ENCODE results near the gene FBXO8. TPM values are rescaled to one million over a fixed set of nuclear protein-coding genes. Genes with fewer than 3 reads are reported as not detected.

Gene FBXO8
- total and polyA plus RNA-seq, 3 experiments from 2014 or later: 14.5 to 20.3 (median 18.3) TPM

GRCh38 chr4:174230680-174231079 is 52.8 kb downstream of the FBXO8 start:
- H3K27ac ChIP-seq (ENCODE audit: low read depth, low read length): no peak overlapping the region
- no peak for DNase-seq
- Mint-ChIP-seq H3K9me3 (no peaks in the 10 kb centered on the region), H3K4me3 (no peak overlapping the region), H3K4me1 (no peaks in the 10 kb centered on the region), H3K27ac (no peak overlapping the region), H3K27me3 (peaks cover under 1 to 9% of the 10 kb centered on the region in 2 donors), H3K36me3 (peaks cover 0 to 9% (median 3%) of the 10 kb centered on the region in 3 donors)
- H3K4me3 ChIP-seq (ENCODE audit: low read length): no peak overlapping the region
- H3K36me3 ChIP-seq (ENCODE audit: insufficient read depth, low read length): no peaks in the 10 kb centered on the region
- H3K27me3 ChIP-seq (ENCODE audit: insufficient read depth, low read length, poor library complexity, severe bottlenecking): no peaks in the 10 kb centered on the region
- H3K4me1 ChIP-seq (ENCODE audit: insufficient read depth, low read length): no peaks in the 10 kb centered on the region
- ChIA-PET CTCF (no interaction called here), POLR2A (no interaction called here)
- H3K9me3 ChIP-seq (ENCODE audit: low read length): no peaks in the 10 kb centered on the region

- ChIA-PET POLR2A (no interaction called here), CTCF (no interaction called here)
- peaks cover 0 to 6% (median 0%) of the 10 kb centered on the region in 3 donors for H3K36me3 Mint-ChIP-seq
- no peak overlapping the region for H3K27ac Mint-ChIP-seq
- peaks cover 4% of the 10 kb centered on the region for H3K27me3 ChIP-seq (ENCODE audit: insufficient read depth, low read length, poor library complexity, severe bottlenecking)
- H3K4me1 ChIP-seq (ENCODE audit: insufficient read depth, low read length): no peaks in the 10 kb centered on the region
- H3K9me3 ChIP-seq (ENCODE audit: low read length): no peaks in the 10 kb centered on the region
- H3K27ac ChIP-seq (ENCODE audit: low read depth, low read length): no peak overlapping the region
- no peak for DNase-seq
- no peak overlapping the region for H3K4me3 Mint-ChIP-seq
- H3K4me1 Mint-ChIP-seq: no peaks in the 10 kb centered on the region
- no peak overlapping the region for H3K4me3 ChIP-seq (ENCODE audit: low read length)
- no peaks in the 10 kb centered on the region for H3K36me3 ChIP-seq (ENCODE audit: insufficient read depth, low read length)
- H3K27me3 Mint-ChIP-seq: peaks cover 4 to 15% of the 10 kb centered on the region in 2 donors
- no peaks in the 10 kb centered on the region for H3K9me3 Mint-ChIP-seq
Observed at GRCh38 chr4:174230148-174230547, 53.3 kb downstream of the FBXO8 start.

GRCh38 chr4:174228988-174229387 is 54.5 kb downstream of the FBXO8 start:
- H3K9me3 ChIP-seq (ENCODE audit: low read length): no peaks in the 10 kb centered on the region
- Mint-ChIP-seq H3K4me3 (no peak overlapping the region), H3K27me3 (peaks cover 4 to 16% of the 10 kb centered on the region in 2 donors), H3K4me1 (no peaks in the 10 kb centered on the region), H3K27ac (no peak overlapping the region), H3K36me3 (peaks cover 0 to 1% (median 0%) of the 10 kb centered on the region in 3 donors), H3K9me3 (no peaks in the 10 kb centered on the region)
- no peak overlapping the region for H3K27ac ChIP-seq (ENCODE audit: low read depth, low read length)
- no peaks in the 10 kb centered on the region for H3K4me1 ChIP-seq (ENCODE audit: insufficient read depth, low read length)
- CTCF ChIA-PET: no interaction called here
- no peaks in the 10 kb centered on the region for H3K36me3 ChIP-seq (ENCODE audit: insufficient read depth, low read length)
- no peak for DNase-seq
- POLR2A ChIA-PET: no interaction called here
- H3K27me3 ChIP-seq (ENCODE audit: insufficient read depth, low read length, poor library complexity, severe bottlenecking): peaks cover 4% of the 10 kb centered on the region
- H3K4me3 ChIP-seq (ENCODE audit: low read length): no peak overlapping the region

- ChIA-PET POLR2A (no interaction called here), CTCF (no interaction called here)
- no peak overlapping the region for H3K4me3 Mint-ChIP-seq
- no peak for DNase-seq
- no peaks in the 10 kb centered on the region for H3K36me3 Mint-ChIP-seq
- peaks cover 4% of the 10 kb centered on the region for H3K27me3 ChIP-seq (ENCODE audit: insufficient read depth, low read length, poor library complexity, severe bottlenecking)
- H3K4me1 ChIP-seq (ENCODE audit: insufficient read depth, low read length): no peaks in the 10 kb centered on the region
- H3K4me1 Mint-ChIP-seq: no peaks in the 10 kb centered on the region
- no peaks in the 10 kb centered on the region for H3K9me3 Mint-ChIP-seq
- no peak overlapping the region for H3K27ac ChIP-seq (ENCODE audit: low read depth, low read length)
- H3K27me3 Mint-ChIP-seq: peaks cover 8 to 31% of the 10 kb centered on the region in 2 donors
- H3K27ac Mint-ChIP-seq: no peak overlapping the region
- H3K9me3 ChIP-seq (ENCODE audit: low read length): no peaks in the 10 kb centered on the region
- H3K4me3 ChIP-seq (ENCODE audit: low read length): no peak overlapping the region
- no peaks in the 10 kb centered on the region for H3K36me3 ChIP-seq (ENCODE audit: insufficient read depth, low read length)
Observed at GRCh38 chr4:174225349-174226049, 58.0 kb downstream of the FBXO8 start.

- Mint-ChIP-seq H3K36me3 (no peaks in the 10 kb centered on the region), H3K9me3 (no peaks in the 10 kb centered on the region), H3K4me1 (no peaks in the 10 kb centered on the region), H3K27ac (no peak overlapping the region), H3K27me3 (peaks cover 10 to 38% of the 10 kb centered on the region in 2 donors), H3K4me3 (no peak overlapping the region)
- ChIA-PET CTCF (no interaction called here), POLR2A (no interaction called here)
- H3K4me3 ChIP-seq (ENCODE audit: low read length): no peak overlapping the region
- DNase-seq: no peak
- H3K9me3 ChIP-seq (ENCODE audit: low read length): no peaks in the 10 kb centered on the region
- H3K36me3 ChIP-seq (ENCODE audit: insufficient read depth, low read length): no peaks in the 10 kb centered on the region
- H3K27me3 ChIP-seq (ENCODE audit: insufficient read depth, low read length, poor library complexity, severe bottlenecking): peaks cover 4% of the 10 kb centered on the region
- no peak overlapping the region for H3K27ac ChIP-seq (ENCODE audit: low read depth, low read length)
- no peaks in the 10 kb centered on the region for H3K4me1 ChIP-seq (ENCODE audit: insufficient read depth, low read length)
Observed at GRCh38 chr4:174224550-174224949, 58.9 kb downstream of the FBXO8 start.

GRCh38 chr4:174222266-174222872 is 61.1 kb downstream of the FBXO8 start:
- POLR2A ChIA-PET: no interaction called here
- no peak overlapping the region for H3K4me3 ChIP-seq (ENCODE audit: low read length)
- no peaks in the 10 kb centered on the region for H3K36me3 Mint-ChIP-seq
- CTCF ChIA-PET: interaction anchor here (1.0 to 1.2 kb wide), 3 partner anchors 11 to 97 kb away, joined by 3 read pairs; no protein-coding TSS in a partner anchor
- H3K4me1 ChIP-seq (ENCODE audit: insufficient read depth, low read length): peaks cover 9% of the 10 kb centered on the region
- no peak overlapping the region for H3K27ac Mint-ChIP-seq
- peaks cover 28 to 57% of the 10 kb centered on the region in 2 donors for H3K27me3 Mint-ChIP-seq
- H3K4me3 Mint-ChIP-seq: no peak overlapping the region
- no peaks in the 10 kb centered on the region for H3K36me3 ChIP-seq (ENCODE audit: insufficient read depth, low read length)
- peaks cover 16% of the 10 kb centered on the region for H3K27me3 ChIP-seq (ENCODE audit: insufficient read depth, low read length, poor library complexity, severe bottlenecking)
- DNase-seq: peak in 1 of 5 donors; percentile 23
- H3K9me3 Mint-ChIP-seq: no peaks in the 10 kb centered on the region
- no peak overlapping the region for H3K27ac ChIP-seq (ENCODE audit: low read depth, low read length)
- peaks cover 9 to 14% (median 11%) of the 10 kb centered on the region in 3 donors for H3K4me1 Mint-ChIP-seq
- no peaks in the 10 kb centered on the region for H3K9me3 ChIP-seq (ENCODE audit: low read length)

- H3K9me3 ChIP-seq (ENCODE audit: low read length): no peaks in the 10 kb centered on the region
- POLR2A ChIA-PET: interaction anchor here (0.6 kb wide), 1 partner anchor 17 kb away, joined by 8 read pairs; no protein-coding TSS in a partner anchor
- Mint-ChIP-seq H3K4me1 (peaks cover 36 to 50% (median 45%) of the 10 kb centered on the region in 3 donors), H3K27me3 (peaks cover 57 to 84% of the 10 kb centered on the region in 2 donors), H3K9me3 (peaks cover 0 to 12% (median 6%) of the 10 kb centered on the region in 5 donors), H3K27ac (peak overlapping the region in 2 of 8 donors; percentile 39 to 49), H3K4me3 (peak overlapping the region in 5 of 7 donors; percentile 29 to 66 (median 58)), H3K36me3 (no peaks in the 10 kb centered on the region)
- DNase-seq: no peak
- H3K4me3 ChIP-seq (ENCODE audit: low read length): no peak overlapping the region
- H3K4me1 ChIP-seq (ENCODE audit: insufficient read depth, low read length): peaks cover 36% of the 10 kb centered on the region
- peaks cover 52% of the 10 kb centered on the region for H3K27me3 ChIP-seq (ENCODE audit: insufficient read depth, low read length, poor library complexity, severe bottlenecking)
- CTCF ChIA-PET: no interaction called here
- no peak overlapping the region for H3K27ac ChIP-seq (ENCODE audit: low read depth, low read length)
- no peaks in the 10 kb centered on the region for H3K36me3 ChIP-seq (ENCODE audit: insufficient read depth, low read length)
Observed at GRCh38 chr4:174218127-174218790, 65.2 kb downstream of the FBXO8 start.
